Sciatic nerve (tissue), 2 donors: ENCODE data around the gene CRB3. TPM values are rescaled to one million over a fixed set of nuclear protein-coding genes. Genes with fewer than 3 reads are reported as not detected.

ENCODE experiments used
- ATAC-seq: fragments of 200-7000 bp; cut with Tn5 transposase; one replicate; pipeline ENCODE4 v1.9.1; 2020; ENCODE audit warnings: mild to moderate bottlenecking, moderate library complexity
- DNase-seq: peaks from one replicate; pipeline ENCODE4 v3.0.0-alpha.2; 2020; ENCODE audit warnings: low spot score
- intact Hi-C: fragments of 100-400 bp; cut with DNase I; formaldehyde crosslinking; loops from one replicate; pipeline ENCODE4 v1.14.2; 2022
- total RNA-seq: library from RNA; stranded (reverse); fragmentation: NEBNext Ultra II Directional; extraction: Animal tissue kit (Norgen Biotek cat#: 25700); gene quantifications from one replicate; pipeline ENCODE4 v1.2.1, GENCODE V29; 2021
- donor health status: DM: no; HTN: no; CAD: no.
- donor health status: DM: no; HTN: no; CAD: no.

CRB3 gene
- total RNA-seq, 1 donor from 2014 or later, result not detected

DNA sequence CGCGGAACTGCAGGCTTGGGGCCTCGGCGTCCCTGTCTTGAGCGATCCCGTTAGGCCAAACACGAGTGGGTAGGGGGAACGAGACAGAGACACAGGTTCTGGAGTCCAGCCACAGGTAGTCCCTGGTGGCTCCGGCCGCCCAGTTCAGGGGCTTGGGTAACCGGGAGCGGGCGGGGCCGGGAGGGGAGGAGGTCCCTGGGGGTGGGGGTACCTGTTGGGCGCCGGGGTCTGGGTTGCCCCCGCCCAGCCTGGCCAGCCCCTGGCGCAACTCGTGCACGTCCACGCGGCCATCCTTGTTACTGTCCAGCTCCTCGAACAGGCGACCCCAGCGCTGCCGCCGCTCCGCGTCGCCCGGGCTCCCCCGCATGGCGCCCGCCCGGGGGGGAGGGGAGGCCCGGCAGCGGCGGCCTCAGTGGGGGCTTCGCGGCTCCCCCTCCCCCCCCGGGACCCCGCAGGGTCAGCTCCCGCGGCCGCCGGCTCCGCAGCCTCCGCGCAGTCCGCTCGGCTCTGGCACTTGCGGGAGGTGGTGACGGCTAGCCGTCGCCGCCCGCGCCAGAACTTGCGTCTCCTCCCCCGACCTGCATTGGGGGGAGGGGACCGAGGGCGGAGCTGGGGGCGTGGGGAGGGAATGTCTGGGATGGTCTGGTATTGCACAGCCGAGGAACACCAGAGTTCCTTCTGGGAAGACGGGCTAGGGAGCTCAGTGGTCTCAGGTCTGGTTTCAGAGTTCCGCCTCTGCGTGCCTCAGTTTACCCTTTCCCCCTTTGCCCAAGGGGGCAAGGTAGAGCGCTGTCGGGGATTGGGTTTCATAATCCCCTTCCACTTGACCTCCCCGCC is 4.6 kb upstream of the CRB3 start, which contains the start of gene SLC25A23:
Gene SLC25A23, minus strand, starts transcription at position 531 of the 837 bp plus-strand sequence. Its CDS starts 164 bp downstream, at position 367.
- ATAC-seq, result peak; percentile 87
- DNase-seq, result peak; percentile 85
- intact Hi-C loops, result no loop called here

DNA sequence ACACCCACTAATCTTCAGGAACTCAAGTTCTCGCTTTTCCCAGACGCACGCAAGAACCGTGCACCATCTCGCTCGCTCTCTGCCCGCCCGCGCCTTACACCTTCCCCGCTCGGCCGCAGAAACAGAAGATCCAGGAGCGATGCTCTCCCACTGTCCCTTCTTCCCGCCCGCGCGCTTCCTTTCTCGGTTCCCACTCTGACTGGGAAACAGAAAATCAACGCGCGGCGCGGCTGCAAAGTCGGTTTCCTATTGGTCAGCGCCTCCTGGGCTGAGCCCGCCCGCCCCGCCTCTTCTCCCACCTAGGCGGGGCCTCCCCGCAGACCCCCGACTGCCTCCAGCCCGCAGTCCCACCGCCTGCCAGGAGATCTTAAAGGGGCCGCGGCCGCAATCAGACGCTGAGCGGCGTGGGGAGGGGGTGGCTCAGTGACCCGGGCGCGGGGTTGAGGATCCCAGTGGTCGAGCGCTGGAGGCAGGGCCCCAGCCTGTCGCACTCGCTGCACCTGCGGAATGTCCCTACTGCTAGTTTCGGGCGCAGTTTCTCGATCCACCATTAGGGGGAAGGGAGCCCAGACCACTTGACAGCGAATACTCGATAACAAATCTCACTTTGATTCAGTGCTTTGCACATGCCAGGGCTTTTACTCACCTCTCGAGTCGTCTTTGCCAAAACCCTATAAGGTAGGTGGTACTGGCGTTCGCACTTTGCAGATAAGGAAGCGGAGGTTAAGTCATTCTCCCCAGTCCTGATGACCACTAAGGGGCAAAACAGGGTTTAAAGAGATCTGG is 3.8 kb upstream of the CRB3 start:
- peak; percentile 98 for DNase-seq
- intact Hi-C loops, result no loop called here
- ATAC-seq, result peak; percentile 97

DNA sequence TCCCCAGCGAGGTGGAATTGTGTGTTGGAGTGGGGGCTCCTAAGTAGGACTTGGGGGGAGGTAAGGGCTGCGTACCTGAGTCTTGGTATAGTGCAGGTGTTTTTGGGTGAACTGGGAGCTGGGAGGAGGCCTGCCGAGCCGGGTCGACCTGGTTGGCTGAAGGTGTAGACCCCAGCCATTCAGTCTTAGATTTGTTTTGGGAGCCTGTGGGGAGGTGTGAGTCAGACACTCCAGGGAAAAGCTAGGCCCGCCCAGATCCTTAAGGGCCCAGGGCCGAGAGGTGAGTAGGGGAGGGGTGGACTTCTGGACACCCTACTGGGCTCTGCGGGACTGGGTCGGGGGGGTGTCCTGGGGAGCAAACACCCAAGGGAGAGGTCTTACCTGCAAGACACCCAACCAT is 935 bp downstream of the CRB3 start:
- intact Hi-C loops, result no loop called here
- DNase-seq, result no peak
- ATAC-seq, result no peak

DNA sequence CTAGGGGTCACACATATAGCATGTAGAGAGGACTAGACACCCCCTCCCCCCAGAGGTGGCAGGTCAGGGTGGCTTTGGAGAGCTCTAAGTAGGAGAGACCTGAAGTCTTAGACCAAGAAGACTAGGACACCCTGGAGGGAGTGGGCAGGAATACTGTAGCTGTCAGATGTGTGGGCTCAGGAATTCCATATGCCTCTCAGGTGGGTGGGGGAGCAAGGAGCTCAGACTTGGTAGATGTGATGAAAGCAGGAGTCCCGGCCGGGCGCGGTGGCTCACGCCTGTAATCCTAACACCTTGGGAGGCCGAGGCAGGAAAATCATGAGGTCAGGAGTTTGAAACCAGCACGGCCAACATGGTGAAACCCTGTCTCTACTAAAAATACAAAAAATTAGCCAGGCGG is 1.6 kb downstream of the CRB3 start:
- ATAC-seq, result no peak
- no peak for DNase-seq
- intact Hi-C loops, result no loop called here

DNA sequence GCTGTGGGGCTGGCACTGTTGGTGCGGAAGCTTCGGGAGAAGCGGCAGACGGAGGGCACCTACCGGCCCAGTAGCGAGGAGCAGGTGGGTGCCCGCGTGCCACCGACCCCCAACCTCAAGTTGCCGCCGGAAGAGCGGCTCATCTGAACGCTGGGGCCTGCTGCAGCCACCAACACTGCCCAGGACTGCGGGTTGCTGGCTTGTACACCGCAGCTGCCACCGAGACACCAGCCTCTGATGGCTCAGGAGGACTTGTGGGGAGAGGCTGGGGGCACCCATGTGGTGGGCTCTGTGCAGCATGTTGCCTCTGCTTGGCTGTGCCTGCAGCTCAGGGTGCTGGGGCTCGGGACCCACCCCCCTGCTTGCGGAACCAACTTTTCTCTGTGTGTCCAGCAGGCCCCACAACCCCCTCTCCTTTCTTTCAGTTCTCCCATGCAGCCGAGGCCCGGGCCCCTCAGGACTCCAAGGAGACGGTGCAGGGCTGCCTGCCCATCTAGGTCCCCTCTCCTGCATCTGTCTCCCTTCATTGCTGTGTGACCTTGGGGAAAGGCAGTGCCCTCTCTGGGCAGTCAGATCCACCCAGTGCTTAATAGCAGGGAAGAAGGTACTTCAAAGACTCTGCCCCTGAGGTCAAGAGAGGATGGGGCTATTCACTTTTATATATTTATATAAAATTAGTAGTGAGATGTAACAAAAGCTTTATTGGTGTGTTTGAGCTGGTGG is 2.6 kb downstream of the CRB3 start:
- ATAC-seq (no peak), DNase-seq (no peak)
- intact Hi-C loops, result no loop called here

DNA sequence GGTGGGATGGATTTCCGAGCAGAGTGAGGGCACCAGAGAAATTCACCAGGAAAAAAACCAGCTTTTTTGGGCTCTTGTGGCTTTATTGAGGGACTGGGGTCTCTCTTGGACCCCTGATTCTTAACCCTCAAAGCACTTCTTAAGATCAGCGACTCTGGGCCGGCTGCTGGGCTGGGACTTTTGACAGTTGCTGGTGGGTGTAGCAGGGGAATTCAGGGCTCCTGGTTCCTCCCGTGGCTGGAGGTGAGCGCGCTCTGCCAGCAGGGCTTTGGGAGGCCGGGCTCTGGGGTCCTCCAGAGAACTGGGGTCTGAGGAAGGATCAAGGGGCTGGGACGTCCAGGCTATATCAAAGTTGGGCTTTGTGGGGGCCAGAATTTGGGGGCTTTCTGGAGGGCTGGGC is 3.3 kb downstream of the CRB3 start:
- DNase-seq (no peak), ATAC-seq (no peak)
- intact Hi-C loops, result no loop called here

DNA sequence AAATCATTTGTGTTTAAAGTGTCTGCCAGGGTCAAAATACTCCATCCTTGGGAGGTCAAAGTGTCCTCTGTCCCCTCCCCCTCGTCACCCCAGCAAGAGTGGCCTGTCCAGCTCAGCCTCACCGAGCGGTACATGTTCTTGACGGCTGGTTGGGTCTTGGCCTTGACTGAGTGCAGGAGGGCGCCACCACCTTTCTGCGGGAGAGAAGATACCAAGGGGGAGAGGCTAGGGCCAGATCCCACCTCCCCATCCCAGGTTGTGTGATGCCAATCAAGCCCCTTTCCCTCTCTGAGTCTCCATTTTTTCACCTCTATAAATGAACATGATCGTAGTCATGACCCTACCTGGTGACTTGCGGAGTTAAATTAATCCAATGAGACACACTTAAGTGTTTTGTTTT is 6.1 kb downstream of the CRB3 start:
- intact Hi-C loops, result no loop called here
- no peak for DNase-seq
- no peak for ATAC-seq

DNA sequence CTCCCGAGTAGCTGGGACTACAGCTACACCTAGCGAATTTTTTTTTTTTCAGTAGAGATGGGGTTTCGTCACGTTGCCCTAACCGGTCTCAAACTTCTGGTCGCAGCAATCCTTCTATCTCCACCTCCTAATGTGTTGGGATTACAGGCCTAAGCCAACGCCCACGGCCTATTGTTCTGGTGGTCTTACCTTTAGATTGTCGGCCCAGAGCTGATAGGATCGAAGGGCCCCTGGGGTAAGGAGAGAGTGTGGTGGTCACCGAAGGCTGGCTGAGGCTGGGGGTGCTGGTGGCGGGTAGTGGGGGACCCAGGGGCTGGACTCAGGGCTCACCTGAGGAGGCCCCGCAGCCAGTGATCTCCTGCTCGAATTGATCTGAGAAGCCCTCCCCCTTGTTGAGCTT is 7.0 kb downstream of the CRB3 start:
- DNase-seq (no peak), ATAC-seq (no peak)
- intact Hi-C loops, result no loop called here

DNA sequence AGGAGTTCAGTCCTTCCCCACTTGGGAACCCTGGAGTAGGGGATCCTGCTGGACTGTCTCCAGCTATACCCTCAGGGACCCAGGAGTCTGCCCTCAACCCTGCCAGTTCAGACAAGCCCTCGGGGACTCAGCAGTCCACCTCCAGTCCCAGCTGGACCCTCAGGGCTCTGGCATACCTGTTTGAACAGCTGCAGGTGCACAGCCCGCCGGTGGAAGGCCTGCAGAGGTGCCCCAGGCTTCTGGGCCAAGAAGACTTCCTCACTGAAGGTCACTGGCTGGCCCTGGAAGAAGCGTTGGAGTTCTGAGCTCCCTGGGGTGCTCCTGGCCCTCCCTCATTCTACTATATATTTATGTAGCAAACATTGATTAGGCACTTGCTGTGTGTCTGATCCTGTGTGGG is 8.6 kb downstream of the CRB3 start:
- no peak for DNase-seq
- intact Hi-C loops, result no loop called here
- ATAC-seq, result no peak

DNA sequence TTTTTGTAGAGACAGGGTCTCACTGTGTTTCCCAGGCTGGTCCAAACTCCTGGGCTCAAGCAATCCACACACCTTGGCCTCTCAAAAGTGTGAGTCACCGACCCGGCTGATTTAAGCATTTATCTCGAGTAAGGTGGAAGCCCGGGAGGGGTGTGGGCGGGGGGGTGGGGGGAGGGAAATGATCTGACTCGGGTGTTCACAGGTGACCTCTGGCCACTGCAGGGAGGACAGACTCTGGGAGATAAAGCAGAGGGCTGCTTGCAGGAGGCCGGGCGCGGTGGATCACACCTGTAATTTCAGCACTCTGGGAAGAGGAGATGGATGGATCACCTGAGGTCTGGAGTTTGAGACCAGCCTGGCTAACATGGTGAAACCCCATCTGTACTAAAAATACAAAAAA is 9.6 kb downstream of the CRB3 start:
- ATAC-seq (no peak), DNase-seq (no peak)
- intact Hi-C loops, result no loop called here

DNA sequence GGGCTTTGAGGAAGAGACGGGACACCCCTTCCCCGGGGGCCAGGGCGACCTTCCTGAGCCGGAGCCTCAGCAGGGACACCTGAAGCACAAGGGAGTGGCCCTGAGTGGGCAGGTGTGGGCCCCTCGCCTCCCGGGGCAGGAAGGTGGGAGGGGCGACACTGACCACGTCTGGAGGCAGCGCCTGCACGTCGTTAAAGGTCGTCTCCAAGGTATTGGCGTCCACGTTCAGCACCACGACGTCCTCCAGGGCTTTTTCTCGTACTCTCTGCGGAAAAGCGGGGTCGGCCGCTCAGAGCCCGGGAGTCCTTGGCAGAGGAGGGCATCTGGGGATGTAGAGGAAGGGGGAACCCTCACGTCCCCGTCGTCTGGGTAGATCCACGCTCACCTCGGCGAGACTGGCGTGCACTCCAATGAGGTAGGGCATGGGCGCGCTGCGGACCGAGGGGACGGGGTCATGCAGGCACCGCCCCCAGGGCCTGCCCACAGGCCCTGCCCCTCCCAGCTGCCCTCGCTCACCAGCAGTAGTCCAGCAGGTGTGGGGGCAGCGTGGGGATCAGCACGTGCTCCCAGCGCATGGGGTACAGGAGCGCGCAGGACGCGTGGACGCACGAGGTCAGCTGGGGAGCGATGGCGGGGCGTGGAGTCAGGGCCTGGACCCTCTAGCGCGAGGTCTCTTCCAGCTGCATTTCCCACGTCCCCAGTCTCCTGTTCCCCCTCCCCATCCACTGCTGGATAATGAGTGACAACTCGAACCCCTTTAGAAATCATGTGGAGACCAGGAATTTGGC is 11.4 kb downstream of the CRB3 start:
- ATAC-seq, result peak; percentile 24
- intact Hi-C loops, result no loop called here
- no peak for DNase-seq

DNA sequence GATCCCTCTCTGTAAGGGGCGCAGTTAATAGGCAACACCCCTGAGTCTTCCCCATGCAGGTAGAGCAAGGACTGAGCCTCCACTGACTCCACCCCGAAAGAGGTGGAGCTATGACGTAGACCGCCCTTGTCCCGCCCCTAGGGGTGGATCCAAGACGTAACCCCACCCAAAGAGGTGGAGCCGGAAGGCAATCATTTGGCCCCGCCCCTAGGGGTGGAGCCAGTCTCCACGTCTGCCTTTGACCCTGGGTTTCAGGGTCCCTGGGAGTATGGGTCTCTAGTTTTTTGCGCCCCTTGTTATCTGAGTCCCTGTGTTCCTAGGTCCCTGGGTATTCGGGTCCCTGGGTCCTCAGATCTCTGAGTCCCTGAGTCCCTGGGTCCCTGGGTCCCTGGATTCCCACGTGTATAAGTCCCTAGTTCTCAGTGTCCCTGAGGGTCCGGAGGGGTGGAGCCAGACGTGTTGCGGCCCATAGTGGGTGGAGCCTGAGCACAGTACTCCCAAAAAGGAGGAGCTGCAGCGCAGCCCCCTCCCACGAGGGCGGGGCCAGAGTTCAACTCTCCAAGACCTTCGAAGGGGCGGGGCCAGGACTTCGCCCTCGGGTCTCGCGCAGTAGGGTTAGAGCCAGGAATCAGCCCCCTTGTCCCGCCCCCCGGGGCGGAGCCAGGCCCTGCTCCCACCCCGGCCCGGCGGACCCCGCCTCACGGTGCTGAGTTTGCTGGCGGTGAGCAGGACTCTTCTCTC is 12.3 kb downstream of the CRB3 start:
- intact Hi-C loops, result no loop called here
- peak; percentile 81 for ATAC-seq
- peak; percentile 71 for DNase-seq

DNA sequence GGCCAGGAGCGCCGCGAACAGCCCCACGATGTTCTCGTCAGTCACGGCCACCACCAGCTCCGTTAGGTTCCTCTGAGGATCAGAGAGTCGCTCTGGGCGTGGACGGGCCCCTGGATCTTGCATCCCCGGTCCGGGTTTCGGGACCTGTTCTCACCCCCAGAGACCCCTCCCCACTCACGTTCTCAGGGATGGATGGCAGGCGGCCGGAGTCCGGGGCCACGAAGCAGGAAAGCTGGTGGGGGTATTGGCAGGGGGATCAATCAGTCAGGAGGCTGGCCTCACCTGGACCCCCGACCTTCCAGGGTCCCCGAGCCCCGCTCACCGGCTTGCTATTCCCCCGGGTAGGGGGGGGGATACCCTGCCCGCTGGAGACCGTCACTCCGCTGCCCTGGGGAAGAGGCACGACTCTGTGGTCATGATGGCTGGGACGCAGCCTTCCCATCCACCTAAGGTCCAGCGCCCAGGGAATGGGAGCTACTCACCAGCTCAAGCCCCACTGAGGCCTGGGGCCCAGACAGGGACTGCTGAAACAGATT is 12.9 kb downstream of the CRB3 start:
- no peak for ATAC-seq
- intact Hi-C loops, result no loop called here
- DNase-seq, result no peak

DNA sequence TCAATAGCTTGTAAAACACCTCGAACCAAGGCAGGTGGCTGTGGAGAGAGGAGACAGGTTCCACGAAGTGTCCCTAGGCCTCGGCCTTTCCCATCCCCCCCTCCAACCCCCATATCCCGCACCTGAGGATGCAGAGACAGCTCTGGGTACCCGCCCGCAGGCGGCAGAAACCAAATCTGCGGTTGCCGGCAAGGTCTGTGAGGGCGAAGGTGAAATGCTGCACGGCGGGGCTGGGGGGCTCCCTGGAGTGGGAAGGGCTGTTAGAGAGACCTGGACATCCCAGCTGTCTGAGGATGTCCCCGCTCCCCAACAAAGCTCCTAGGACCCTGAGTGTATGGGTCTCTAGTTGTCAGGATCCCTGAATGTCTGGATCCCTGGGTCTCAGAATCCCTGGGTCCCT is 14.7 kb downstream of the CRB3 start:
- DNase-seq (no peak), ATAC-seq (no peak)
- intact Hi-C loops, result no loop called here

DNA sequence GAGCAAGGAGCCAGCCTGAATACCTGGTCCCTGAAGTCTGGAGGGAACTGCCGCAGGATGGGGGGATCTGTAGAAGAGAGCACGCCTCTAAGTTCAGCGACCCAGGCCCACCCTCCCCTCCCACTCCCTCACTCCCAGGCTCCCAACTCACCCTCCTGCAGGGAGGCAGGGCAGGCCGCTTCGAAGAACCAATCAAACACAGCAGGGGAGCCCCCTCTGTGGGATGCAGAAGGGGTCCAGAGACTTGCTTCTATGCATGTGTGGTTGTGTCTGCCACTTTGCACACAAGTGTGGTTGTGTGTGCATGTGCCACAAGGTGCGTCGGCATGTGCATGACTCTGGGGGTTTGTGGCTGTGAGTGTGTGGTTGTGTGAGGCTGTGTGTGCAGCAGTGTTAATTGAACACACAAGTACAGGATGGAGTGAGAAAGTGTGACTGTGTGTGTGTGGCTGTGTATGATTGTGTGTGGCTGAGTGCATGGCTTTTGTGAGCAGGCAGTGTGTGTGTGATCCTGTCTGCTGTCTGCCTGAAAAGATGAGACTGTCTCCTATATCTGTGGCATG is 15.8 kb downstream of the CRB3 start:
- intact Hi-C loops, result no loop called here
- no peak for DNase-seq

DNA sequence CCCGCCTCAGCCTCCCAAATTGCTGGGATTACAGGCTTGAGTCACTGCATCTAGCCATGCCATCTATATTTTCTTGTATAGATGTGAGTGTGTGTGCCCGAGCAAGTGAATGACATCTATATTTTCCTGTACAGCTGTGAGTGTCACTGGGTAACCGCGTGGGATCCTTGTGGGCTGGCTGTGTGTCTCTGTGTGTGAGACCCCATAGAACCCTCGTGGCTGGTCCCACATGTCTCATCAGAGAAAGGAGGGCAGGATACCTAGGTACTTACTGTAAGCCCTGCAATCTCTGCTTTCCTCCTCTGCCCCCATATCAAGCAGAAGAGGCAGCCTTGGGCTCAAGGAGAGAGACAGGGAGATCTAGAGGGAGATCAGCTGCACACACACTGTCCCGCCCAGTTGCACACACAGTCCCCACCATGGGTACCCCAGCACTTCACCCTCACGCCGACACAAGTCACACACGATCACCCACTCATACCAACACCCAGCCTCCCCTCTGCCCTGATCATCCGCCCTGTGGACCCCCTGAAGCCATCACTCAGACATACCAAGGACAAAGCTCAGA is 16.9 kb downstream of the CRB3 start:
- intact Hi-C loops, result no loop called here
- ATAC-seq, result peak; percentile 28
- DNase-seq, result no peak

More for the DNA sequence above, 15.8 kb downstream of the CRB3 start:
- no peak for ATAC-seq

DNA sequence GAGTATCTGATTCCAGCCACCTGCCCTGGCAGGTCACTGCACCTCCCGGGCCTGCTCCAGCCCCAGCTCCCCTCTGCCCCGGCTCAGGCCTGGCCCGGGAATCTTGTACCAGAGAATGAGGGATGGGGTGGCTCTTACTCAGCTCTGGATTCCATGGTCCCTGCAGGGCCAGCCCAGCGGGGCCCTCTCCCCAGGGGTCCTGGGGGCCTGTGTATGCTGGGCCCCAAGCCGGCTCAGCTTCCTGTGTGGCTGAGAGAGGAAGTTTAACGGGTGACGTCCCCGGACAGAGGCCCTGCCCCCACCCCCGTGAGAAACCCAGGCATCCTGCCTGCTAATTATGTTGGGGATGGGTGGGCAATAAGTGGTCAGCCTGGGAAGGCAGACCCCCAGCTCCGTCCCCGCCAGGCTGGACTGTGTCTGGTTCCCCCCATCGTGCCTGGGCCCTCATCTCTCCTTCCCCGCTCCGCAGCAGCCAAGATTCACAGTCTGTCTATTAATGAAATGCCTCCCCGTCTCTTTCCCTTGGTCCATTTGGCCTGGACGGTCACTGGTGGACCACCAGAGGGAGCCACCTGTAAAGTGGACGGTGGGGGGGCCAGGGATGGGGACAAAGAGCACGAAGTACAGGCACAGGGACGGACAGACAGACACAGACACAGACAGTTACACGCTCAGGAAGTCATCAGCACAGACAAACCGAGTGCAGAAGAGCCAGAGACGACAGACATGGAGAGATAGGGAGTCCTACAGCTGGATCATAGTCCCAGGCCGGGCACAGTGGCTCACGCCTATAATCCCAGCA is 17.7 kb downstream of the CRB3 start, which contains the start of gene DENND1C:
Gene DENND1C, minus strand, starts transcription at position 247 of the 802 bp plus-strand sequence. Its CDS starts 92 bp downstream, at position 155.
- intact Hi-C loops, result no loop called here
- peak; percentile 67 for ATAC-seq
- no peak for DNase-seq
